DMS53 treated with DMSO at 0.1 percent for 48 hours (cell line): ENCODE results near the gene SYF2.
A peak's percentile ranks its signal among the peaks of the same experiment; 100 is the strongest.
"Not testable (repeated sequence)": the region's sequence is repeated elsewhere in the genome, so short reads cannot be mapped to it uniquely, and the experiment has no call there.

Experiments used
- DNase-seq: peaks from one replicate; lab custom pipeline; 2025; ENCODE audit not compliant: unreplicated experiment; lab: John Stamatoyannopoulos, UW

The SYF2 gene

GRCh38 chr1:25232027-25232865, at the start of gene SYF2:
Gene SYF2, minus strand, starts transcription at chr1:25232502. Its CDS starts 35 bp downstream, at chr1:25232467.
- peak; percentile 70 for DNase-seq

- DNase-seq: not testable (repeated sequence)
Observed at GRCh38 chr1:25279693-25280111, 47.4 kb upstream of the SYF2 start.

GRCh38 chr1:25278790-25279189, 46.5 kb upstream of the SYF2 start:
- not testable (repeated sequence) for DNase-seq

- not testable (repeated sequence) for DNase-seq
Observed at GRCh38 chr1:25278358-25278757, 46.1 kb upstream of the SYF2 start.

- DNase-seq: not testable (repeated sequence)
Observed at GRCh38 chr1:25277295-25277694, 45.0 kb upstream of the SYF2 start.

GRCh38 chr1:25275648-25276047, 43.3 kb upstream of the SYF2 start:
- not testable (repeated sequence) for DNase-seq

- not testable (repeated sequence) for DNase-seq
Observed at GRCh38 chr1:25272238-25272637, 39.9 kb upstream of the SYF2 start, which contains the start of gene RHD. Gene RHD, plus strand, starts transcription at chr1:25272509. Its CDS starts 39 bp downstream, at chr1:25272548.

GRCh38 chr1:25268143-25268760, 36.0 kb upstream of the SYF2 start:
- DNase-seq: not testable (repeated sequence)

- not testable (repeated sequence) for DNase-seq
Observed at GRCh38 chr1:25267288-25268142, 35.2 kb upstream of the SYF2 start.

GRCh38 chr1:25266554-25267287, 34.4 kb upstream of the SYF2 start:
- not testable (repeated sequence) for DNase-seq

GRCh38 chr1:25260336-25260735, 28.0 kb upstream of the SYF2 start:
- not testable (repeated sequence) for DNase-seq

GRCh38 chr1:25259813-25260212, 27.5 kb upstream of the SYF2 start:
- DNase-seq: not testable (repeated sequence)

- no peak for DNase-seq
Observed at GRCh38 chr1:25257196-25257595, 24.9 kb upstream of the SYF2 start.

- DNase-seq: no peak
Observed at GRCh38 chr1:25256578-25256965, 24.3 kb upstream of the SYF2 start.

- no peak for DNase-seq
Observed at GRCh38 chr1:25255706-25256577, 23.6 kb upstream of the SYF2 start.

GRCh38 chr1:25253911-25254310, 21.6 kb upstream of the SYF2 start:
- DNase-seq: no peak

GRCh38 chr1:25247829-25248754, 15.8 kb upstream of the SYF2 start:
- DNase-seq: no peak

- peak; percentile 97 for DNase-seq
Observed at GRCh38 chr1:25247024-25247828, 14.9 kb upstream of the SYF2 start, which contains the start of gene RSRP1. Gene RSRP1, minus strand, starts transcription at chr1:25247454. Its CDS starts 491 bp downstream, at chr1:25246963.
